HCT116 (cell line): Measurements from ENCODE around the gene ADAMTSL2. TPM values are rescaled to one million over a fixed set of nuclear protein-coding genes. Genes with fewer than 3 reads are reported as not detected.
A peak's percentile ranks its signal among the peaks of the same experiment; 100 is the strongest.

Source experiments
- ATAC-seq: fragments of 200-7000 bp; cut with Tn5 transposase; 2 replicates; pipeline ENCODE4 v1.9.1; 2020; ENCODE audit warnings: mild to moderate bottlenecking, moderate library complexity
- BruUV-seq: library from RNA; stranded (reverse); fragments of 400-500 nt; replicated peaks from 2 replicates; lab custom pipeline; 2021; lab: Mats Ljungman, UMichigan
- CTCF ChIA-PET: fragments of 300-600 bp; sonication (Branson Sonifier 250); formaldehyde crosslinking; loops from one replicate; lab custom pipeline; 2021; ENCODE audit warnings: antibody characterized with exemption; lab: Charles Lee
- POLR2A ChIA-PET: fragments of 300-600, 350-600 bp; sonication (Branson Sonifier 250); formaldehyde crosslinking; loops from one replicate; lab custom pipeline; 2021; ENCODE audit warnings: antibody characterized with exemption; lab: Charles Lee
- RAD21 ChIA-PET, 2 experiments: fragments of 300-600 bp; sonication (Branson Sonifier 250); formaldehyde crosslinking; loops; one replicate each; lab custom pipeline; 2023; ENCODE audit warnings: low total read pairs in 2 of 2; ENCODE audit not compliant: uncharacterized antibody in 2 of 2, unreplicated experiment in 2 of 2, low non-redundant PET in 1 of 2; lab: Charles Lee
- DNase-seq: peaks from one replicate; pipeline ENCODE4 v3.0.0-alpha.2; 2010; ENCODE audit warnings: low read depth, low spot score
- H2AFZ ChIP-seq: fragments of 200-600 bp; shearing (Covaris generic), sonication (generic); 2 replicates; pipeline ENCODE4 v1.6.1; 2017; ENCODE audit warnings: low read depth, mixed run types, mixed read lengths, antibody characterized with exemption, low read length; ENCODE audit not compliant: poor library complexity, severe bottlenecking
- H3K27ac ChIP-seq: 2 replicates; pipeline ENCODE4 v1.5.1; 2012; ENCODE audit warnings: low read depth, low read length
- H3K27me3 ChIP-seq: fragments of 200-600 bp; sonication (generic); 2 replicates; pipeline ENCODE4 v1.6.1; 2016; ENCODE audit warnings: mixed run types, low read length, mixed read lengths; ENCODE audit not compliant: insufficient read depth
- H3K36me3 ChIP-seq, 2 experiments: fragments of 200-500 bp in 1 of 2; fragments of 200-600 bp in 1 of 2; sonication (Bioruptor generic) in 1 of 2; sonication (generic) in 1 of 2; 2 replicates each; pipeline versions ENCODE4 v1.5.1 to v1.6.1; 2014 to 2016; ENCODE audit warnings: low read length in 2 of 2, inconsistent platforms in 1 of 2, mixed read lengths in 1 of 2, mixed run types in 1 of 2; ENCODE audit not compliant: insufficient read depth in 2 of 2, control insufficient read depth in 1 of 2
- H3K4me1 ChIP-seq, 2 experiments: fragments of 200-600 bp in 1 of 2; sonication (generic) in 1 of 2; 2 replicates each; pipeline versions ENCODE4 v1.5.1 to v1.6.1; 2012 to 2017; ENCODE audit warnings: low read length in 2 of 2, inconsistent platforms in 1 of 2, mild to moderate bottlenecking in 1 of 2, mixed read lengths in 1 of 2, mixed run types in 1 of 2, moderate library complexity in 1 of 2; ENCODE audit not compliant: insufficient read depth in 2 of 2, control insufficient read depth in 1 of 2
- H3K4me2 ChIP-seq: fragments of 200-600 bp; sonication (generic); 2 replicates; pipeline ENCODE4 v1.6.1; 2017; ENCODE audit warnings: mixed run types, low read length, mixed read lengths
- H3K4me3 ChIP-seq, 2 experiments: fragments of 200-600 bp in 1 of 2; sonication (generic) in 1 of 2; replicated peaks in 1 of 2; 2 replicates each; pipeline ENCODE4 v1.5.1; 2011 to 2016; ENCODE audit warnings: low read length in 2 of 2, control low read depth in 1 of 2, low read depth in 1 of 2, mild to moderate bottlenecking in 1 of 2, mixed read lengths in 1 of 2, mixed run types in 1 of 2
- H3K79me2 ChIP-seq: fragments of 200-600 bp; sonication (generic); 2 replicates; pipeline ENCODE4 v1.6.1; 2017; ENCODE audit warnings: mild to moderate bottlenecking, mixed run types, low read length, moderate library complexity, mixed read lengths; ENCODE audit not compliant: insufficient read depth
- H3K9ac ChIP-seq: fragments of 200-600 bp; sonication (generic); 2 replicates; pipeline ENCODE4 v1.6.1; 2016; ENCODE audit warnings: low read length, mixed read lengths
- H3K9me2 ChIP-seq: fragments of 200-600 bp; sonication (generic), shearing (Covaris generic); 2 replicates; pipeline ENCODE4 v1.6.1; 2017; ENCODE audit warnings: mixed run types, mild to moderate bottlenecking, moderate library complexity; ENCODE audit not compliant: insufficient read depth
- H3K9me3 ChIP-seq, 2 experiments: fragments of 200-500 bp in 1 of 2; fragments of 200-600 bp in 1 of 2; sonication (Bioruptor generic) in 1 of 2; sonication (generic) in 1 of 2; 2 replicates each; pipeline ENCODE4 v1.6.1; 2014 to 2017; ENCODE audit warnings: low read length in 2 of 2, mixed read lengths in 2 of 2, inconsistent platforms in 1 of 2, low read depth in 1 of 2, mild to moderate bottlenecking in 1 of 2, mixed run types in 1 of 2, moderate library complexity in 1 of 2; ENCODE audit not compliant: control insufficient read depth in 1 of 2, insufficient read depth in 1 of 2
- H4K20me1 ChIP-seq: fragments of 200-600 bp; sonication (generic), shearing (Covaris generic); 2 replicates; pipeline ENCODE4 v1.6.1; 2017; ENCODE audit warnings: mixed run types, mild to moderate bottlenecking, moderate library complexity; ENCODE audit not compliant: insufficient read depth
- EGR1 ChIP-seq: IDR thresholded peaks from 2 replicates; pipeline ENCODE4 v1.6.1; 2012; ENCODE audit warnings: low read depth
- MAX ChIP-seq: IDR thresholded peaks from 2 replicates; pipeline ENCODE4 v1.6.1; 2012
- POLR2AphosphoS5 ChIP-seq: IDR thresholded peaks from 2 replicates; pipeline ENCODE4 v1.6.1; 2011; ENCODE audit warnings: mild to moderate bottlenecking, low read depth, low read length, moderate library complexity
- RAD21 ChIP-seq: IDR thresholded peaks from 2 replicates; pipeline ENCODE4 v1.6.1; 2012; ENCODE audit warnings: low read depth, mild to moderate bottlenecking
- SIN3A ChIP-seq: IDR thresholded peaks from 2 replicates; pipeline ENCODE4 v1.6.1; 2012; ENCODE audit warnings: low read depth
- SP1 ChIP-seq: IDR thresholded peaks from 2 replicates; pipeline ENCODE4 v1.6.1; 2012; ENCODE audit warnings: low read depth
- SRF ChIP-seq: IDR thresholded peaks from 2 replicates; pipeline ENCODE4 v1.6.1; 2012; ENCODE audit warnings: low read depth
- ZFX ChIP-seq: fragments of 450-650 bp; IDR thresholded peaks from 2 replicates; pipeline ENCODE4 v1.6.1; 2017
- ZNF274 ChIP-seq: fragments of 200-500 bp; sonication (Bioruptor generic); IDR thresholded peaks from 2 replicates; pipeline ENCODE4 v1.6.1; 2014; ENCODE audit warnings: mild to moderate bottlenecking, low read depth, low read length, inconsistent platforms
- intact Hi-C: fragments of 100-400 bp; cut with micrococcal nuclease; formaldehyde crosslinking; loops from 2 replicates; pipeline ENCODE4 v1.10.0; 2022
- total RNA-seq: library from RNA; stranded (reverse); gene quantifications from one replicate; pipeline ENCODE4 v1.2.1, GENCODE V29; 2021; ENCODE audit not compliant: unreplicated experiment
- TF ChIP-seq, protein P1 (sequence below), 3 experiments: fragments of 200-600 bp in 1 of 3; sonication (generic) in 1 of 3; IDR thresholded peaks in 2 of 3; conservative IDR thresholded peaks in 1 of 3; 2 replicates each; pipeline ENCODE4 v1.5.1; 2012 to 2017; ENCODE audit warnings: low read depth in 2 of 3, low read length in 2 of 3, antibody characterized with exemption in 1 of 3, borderline replicate concordance in 1 of 3, control low read depth in 1 of 3, mild to moderate bottlenecking in 1 of 3, mixed read lengths in 1 of 3, mixed run types in 1 of 3, moderate library complexity in 1 of 3; ENCODE audit not compliant: insufficient read depth in 1 of 3

Gene ADAMTSL2
- total RNA-seq, 1 experiment from 2014 or later: not detected

GRCh38 chr9:133604214-133604613 is 69.7 kb downstream of the ADAMTSL2 start:
- no peaks in the 10 kb centered on the region for H3K4me1 ChIP-seq
- no peak overlapping the region for H3K27ac ChIP-seq
- no peaks in the 10 kb centered on the region for H4K20me1 ChIP-seq
- H3K4me3 ChIP-seq: no peak overlapping the region
- intact Hi-C loops: no loop called here
- no peaks in the 10 kb centered on the region; a peak in 1 of 4 replicates for H3K9me3 ChIP-seq
- CTCF ChIA-PET: no interaction called here
- no peak overlapping the region for H2AFZ ChIP-seq
- no TSS peak for BruUV-seq
- H3K4me2 ChIP-seq: no peak overlapping the region
- H3K36me3 ChIP-seq: no peaks in the 10 kb centered on the region
- TF ChIP-seq RAD21 (peak; percentile 49), ZFX (no peak), ZNF274 (no peak), SRF (no peak), POLR2AphosphoS5 (no peak), SP1 (no peak)
- TF ChIP-seq, protein P1, sequence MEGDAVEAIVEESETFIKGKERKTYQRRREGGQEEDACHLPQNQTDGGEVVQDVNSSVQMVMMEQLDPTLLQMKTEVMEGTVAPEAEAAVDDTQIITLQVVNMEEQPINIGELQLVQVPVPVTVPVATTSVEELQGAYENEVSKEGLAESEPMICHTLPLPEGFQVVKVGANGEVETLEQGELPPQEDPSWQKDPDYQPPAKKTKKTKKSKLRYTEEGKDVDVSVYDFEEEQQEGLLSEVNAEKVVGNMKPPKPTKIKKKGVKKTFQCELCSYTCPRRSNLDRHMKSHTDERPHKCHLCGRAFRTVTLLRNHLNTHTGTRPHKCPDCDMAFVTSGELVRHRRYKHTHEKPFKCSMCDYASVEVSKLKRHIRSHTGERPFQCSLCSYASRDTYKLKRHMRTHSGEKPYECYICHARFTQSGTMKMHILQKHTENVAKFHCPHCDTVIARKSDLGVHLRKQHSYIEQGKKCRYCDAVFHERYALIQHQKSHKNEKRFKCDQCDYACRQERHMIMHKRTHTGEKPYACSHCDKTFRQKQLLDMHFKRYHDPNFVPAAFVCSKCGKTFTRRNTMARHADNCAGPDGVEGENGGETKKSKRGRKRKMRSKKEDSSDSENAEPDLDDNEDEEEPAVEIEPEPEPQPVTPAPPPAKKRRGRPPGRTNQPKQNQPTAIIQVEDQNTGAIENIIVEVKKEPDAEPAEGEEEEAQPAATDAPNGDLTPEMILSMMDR (IDR thresholded peaks at IDR 0.05 in 2 of 3, conservative IDR thresholded peaks at IDR 0.05 in 1 of 3; ENCODE audit: borderline replicate concordance in 1 of 3, insufficient read depth in 1 of 3, low read depth in 2 of 3, low read length in 2 of 3): peak in 1 of 3 experiments; percentile 23; a peak in 1 of 6 replicates
- TF ChIP-seq, all 23 proteins: peak for 2
- DNase-seq (no peak), ATAC-seq (peak; percentile 49; the same call in 1 of the 2 replicates)
- Histone ChIP-seq H3K9me2 (no peaks in the 10 kb centered on the region), H3K79me2 (no peaks in the 10 kb centered on the region), H3K27me3 (peaks cover 28% of the 10 kb centered on the region), H3K9ac (no peak overlapping the region)
- RAD21 ChIA-PET: no interaction called here
- POLR2A ChIA-PET: no interaction called here

DNA sequence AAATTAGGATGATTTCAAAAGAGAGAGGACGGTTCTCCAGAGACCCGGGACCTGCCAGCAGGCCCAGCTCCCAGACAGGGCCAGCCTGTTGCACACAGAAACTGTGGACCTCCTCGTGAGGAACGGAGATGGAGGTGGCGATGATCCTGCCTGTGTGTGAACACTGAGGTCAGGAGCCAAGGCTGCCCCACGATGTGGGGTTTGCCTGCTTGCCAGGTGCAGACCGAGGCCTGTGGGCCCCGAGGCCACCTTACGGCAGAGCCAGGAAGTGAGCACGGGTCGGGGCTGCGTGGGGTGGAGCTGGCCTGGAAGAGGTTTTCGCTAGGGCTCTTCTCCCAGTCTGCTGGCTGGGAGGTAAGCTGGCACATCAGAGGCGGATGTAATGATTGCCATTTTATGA is 70.4 kb downstream of the ADAMTSL2 start:
- intact Hi-C loops: no loop called here
- Histone ChIP-seq H3K9ac (no peak overlapping the region), H3K79me2 (no peaks in the 10 kb centered on the region), H3K9me2 (no peaks in the 10 kb centered on the region), H3K4me1 (no peaks in the 10 kb centered on the region), H3K4me3 (no peak overlapping the region)
- no TSS peak for BruUV-seq
- RAD21 ChIA-PET: no interaction called here
- TF ChIP-seq MAX: no peak
- TF ChIP-seq SIN3A: no peak
- TF ChIP-seq EGR1: no peak
- TF ChIP-seq, all 23 proteins: peak for 0
- ChIA-PET POLR2A (no interaction called here), CTCF (no interaction called here)
- Histone ChIP-seq H3K9me3 (no peaks in the 10 kb centered on the region), H3K4me2 (no peak overlapping the region), H2AFZ (no peak overlapping the region), H4K20me1 (no peaks in the 10 kb centered on the region), H3K27ac (no peak overlapping the region), H3K27me3 (peaks cover 28% of the 10 kb centered on the region), H3K36me3 (no peaks in the 10 kb centered on the region)
- DNase-seq (no peak), ATAC-seq (no peak)
